PC-9 (cell line): ENCODE data around the gene CRYBB3. TPM values are rescaled to one million over a fixed set of nuclear protein-coding genes. Genes with fewer than 3 reads are reported as not detected.

Source experiments
- BruUV-seq: library from RNA; stranded (reverse); fragments of 400-500 nt; replicated peaks from 2 replicates; lab custom pipeline; 2021; lab: Mats Ljungman, UMichigan
- CTCF ChIA-PET: fragments of 300-600 bp; sonication (Branson Sonifier 250); formaldehyde crosslinking; loops from one replicate; lab custom pipeline; 2022; ENCODE audit warnings: antibody characterized with exemption; lab: Charles Lee
- POLR2A ChIA-PET: fragments of 300-600 bp; sonication (Branson Sonifier 250); formaldehyde crosslinking; loops from one replicate; lab custom pipeline; 2022; ENCODE audit warnings: antibody characterized with exemption; ENCODE audit not compliant: unreplicated experiment; lab: Charles Lee
- DNase-seq, 2 experiments: peaks; one replicate each; pipeline versions ENCODE4 v3.0.0 to v3.0.0-alpha.2; 2015 to 2022; ENCODE audit warnings: mixed read lengths in 1 of 2
- H2AFZ ChIP-seq: fragments of 200-600 bp; sonication (generic); 2 replicates; pipeline ENCODE4 v1.8.1; 2017; ENCODE audit warnings: antibody characterized with exemption
- H3F3A ChIP-seq: fragments of 200-600 bp; sonication (generic); 2 replicates; pipeline ENCODE4 v1.8.1; 2017; ENCODE audit warnings: antibody characterized with exemption, mild to moderate bottlenecking, low read depth; ENCODE audit not compliant: insufficient read depth
- H3K27ac ChIP-seq: fragments of 200-600 bp; sonication (generic); 2 replicates; pipeline ENCODE4 v1.6.1; 2016; ENCODE audit warnings: mixed run types
- H3K27me3 ChIP-seq: fragments of 200-600 bp; sonication (generic); 2 replicates; pipeline ENCODE4 v1.6.1; 2016; ENCODE audit warnings: low read depth, mixed run types; ENCODE audit not compliant: insufficient read depth
- H3K36me3 ChIP-seq: fragments of 200-600 bp; sonication (generic); 2 replicates; pipeline ENCODE4 v1.6.1; 2016; ENCODE audit warnings: low read depth, mixed run types
- H3K4me1 ChIP-seq: fragments of 200-600 bp; sonication (generic); replicated peaks from 2 replicates; pipeline ENCODE4 v1.6.1; 2016; ENCODE audit warnings: mixed run types; ENCODE audit not compliant: insufficient read depth
- H3K4me2 ChIP-seq: fragments of 200-600 bp; sonication (generic); 2 replicates; pipeline ENCODE4 v1.6.1; 2017; ENCODE audit warnings: mixed run types
- H3K4me3 ChIP-seq: fragments of 200-600 bp; sonication (generic); 2 replicates; pipeline ENCODE4 v1.6.1; 2016; ENCODE audit warnings: mixed run types
- H3K79me2 ChIP-seq: fragments of 200-600 bp; sonication (generic); 2 replicates; pipeline ENCODE4 v1.6.1; 2017; ENCODE audit warnings: low read depth, mixed run types
- H3K9me2 ChIP-seq: fragments of 200-600 bp; sonication (generic); 2 replicates; pipeline ENCODE4 v1.8.1; 2017; ENCODE audit warnings: mild to moderate bottlenecking; ENCODE audit not compliant: insufficient read depth
- H3K9me3 ChIP-seq: fragments of 200-600 bp; sonication (generic); 2 replicates; pipeline ENCODE4 v1.8.1; 2016; ENCODE audit warnings: low read depth; ENCODE audit not compliant: insufficient read depth
- H4K20me1 ChIP-seq: fragments of 200-600 bp; sonication (generic); 2 replicates; pipeline ENCODE4 v1.8.1; 2017; ENCODE audit not compliant: insufficient read depth
- EZH2 ChIP-seq: fragments of 200-600 bp; sonication (generic); IDR thresholded peaks from 2 replicates; pipeline ENCODE4 v1.8.0; 2017; ENCODE audit warnings: antibody characterized with exemption, low read depth
- intact Hi-C: fragments of 100-400 bp; cut with micrococcal nuclease; formaldehyde crosslinking; loops from one replicate; pipeline ENCODE4 v1.10.0; 2022; ENCODE audit not compliant: unreplicated experiment
- total RNA-seq: library from RNA; stranded (reverse); gene quantifications from 2 replicates; pipeline ENCODE4 v1.2.3, GENCODE V29; 2021
- TF ChIP-seq, protein P1 (sequence below): fragments of 200-600 bp; sonication (generic); conservative IDR thresholded peaks from 2 replicates; pipeline ENCODE4 v1.6.1; 2017; ENCODE audit warnings: mixed run types, antibody characterized with exemption, mild to moderate bottlenecking, moderate library complexity

CRYBB3 gene
- total RNA-seq, 1 experiment from 2014 or later, result 0.85 TPM

GRCh38 chr22:25182131-25183110 is 17.2 kb upstream of the CRYBB3 start:
- TF ChIP-seq EZH2, result no peak
- TF ChIP-seq, protein P1, sequence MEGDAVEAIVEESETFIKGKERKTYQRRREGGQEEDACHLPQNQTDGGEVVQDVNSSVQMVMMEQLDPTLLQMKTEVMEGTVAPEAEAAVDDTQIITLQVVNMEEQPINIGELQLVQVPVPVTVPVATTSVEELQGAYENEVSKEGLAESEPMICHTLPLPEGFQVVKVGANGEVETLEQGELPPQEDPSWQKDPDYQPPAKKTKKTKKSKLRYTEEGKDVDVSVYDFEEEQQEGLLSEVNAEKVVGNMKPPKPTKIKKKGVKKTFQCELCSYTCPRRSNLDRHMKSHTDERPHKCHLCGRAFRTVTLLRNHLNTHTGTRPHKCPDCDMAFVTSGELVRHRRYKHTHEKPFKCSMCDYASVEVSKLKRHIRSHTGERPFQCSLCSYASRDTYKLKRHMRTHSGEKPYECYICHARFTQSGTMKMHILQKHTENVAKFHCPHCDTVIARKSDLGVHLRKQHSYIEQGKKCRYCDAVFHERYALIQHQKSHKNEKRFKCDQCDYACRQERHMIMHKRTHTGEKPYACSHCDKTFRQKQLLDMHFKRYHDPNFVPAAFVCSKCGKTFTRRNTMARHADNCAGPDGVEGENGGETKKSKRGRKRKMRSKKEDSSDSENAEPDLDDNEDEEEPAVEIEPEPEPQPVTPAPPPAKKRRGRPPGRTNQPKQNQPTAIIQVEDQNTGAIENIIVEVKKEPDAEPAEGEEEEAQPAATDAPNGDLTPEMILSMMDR, result no peak
- Histone ChIP-seq H3K36me3 (peaks cover 6% of the 10 kb centered on the region; the same call in 1 of the 2 replicates), H3K4me1 (no peaks in the 10 kb centered on the region), H2AFZ (no peak overlapping the region), H3K4me3 (no peak overlapping the region), H4K20me1 (no peaks in the 10 kb centered on the region), H3K27ac (no peak overlapping the region), H3F3A (no peaks in the 10 kb centered on the region), H3K79me2 (no peaks in the 10 kb centered on the region), H3K9me3 (no peaks in the 10 kb centered on the region), H3K27me3 (no peaks in the 10 kb centered on the region), H3K4me2 (no peak overlapping the region), H3K9me2 (no peaks in the 10 kb centered on the region)
- intact Hi-C loops, result no loop called here
- ChIA-PET CTCF (no interaction called here), POLR2A (no interaction called here)
- DNase-seq, result no peak
- BruUV-seq, result no TSS peak

- Histone ChIP-seq H3F3A (no peaks in the 10 kb centered on the region), H3K27me3 (no peaks in the 10 kb centered on the region), H3K9me2 (no peaks in the 10 kb centered on the region), H3K4me2 (no peak overlapping the region), H2AFZ (no peak overlapping the region), H3K4me1 (no peaks in the 10 kb centered on the region), H3K27ac (no peak overlapping the region), H3K9me3 (no peaks in the 10 kb centered on the region), H4K20me1 (no peaks in the 10 kb centered on the region), H3K4me3 (no peak overlapping the region), H3K36me3 (peaks cover 6% of the 10 kb centered on the region; the same call in 1 of the 2 replicates), H3K79me2 (no peaks in the 10 kb centered on the region)
- no TSS peak for BruUV-seq
- POLR2A ChIA-PET, result interaction anchor here (0.7 kb wide), 1 partner anchor 216 kb away, joined by 3 read pairs; no protein-coding TSS in a partner anchor
- intact Hi-C loops, result no loop called here
- TF ChIP-seq, protein P1, result no peak
- TF ChIP-seq EZH2, result no peak
- CTCF ChIA-PET, result no interaction called here
- no peak for DNase-seq
Measured at GRCh38 chr22:25183949-25184619, 15.6 kb upstream of the CRYBB3 start.

GRCh38 chr22:25186140-25186539 is 13.5 kb upstream of the CRYBB3 start:
- no peak overlapping the region for H3K4me3 ChIP-seq
- H3K27me3 ChIP-seq, result no peaks in the 10 kb centered on the region
- H2AFZ ChIP-seq, result no peak overlapping the region
- no peak overlapping the region for H3K27ac ChIP-seq
- peaks cover 6% of the 10 kb centered on the region; the same call in 1 of the 2 replicates for H3K36me3 ChIP-seq
- H3K4me1 ChIP-seq, result no peaks in the 10 kb centered on the region
- H3K9me2 ChIP-seq, result no peaks in the 10 kb centered on the region
- no peak overlapping the region for H3K4me2 ChIP-seq
- no peak for DNase-seq
- no peaks in the 10 kb centered on the region for H3F3A ChIP-seq
- intact Hi-C loops, result no loop called here
- H3K9me3 ChIP-seq, result no peaks in the 10 kb centered on the region
- POLR2A ChIA-PET, result no interaction called here
- H3K79me2 ChIP-seq, result no peaks in the 10 kb centered on the region
- no peak for TF ChIP-seq EZH2
- TF ChIP-seq, protein P1, result no peak
- CTCF ChIA-PET, result interaction anchor here (0.6 kb wide), 1 partner anchor 8 kb away, joined by 4 read pairs; no protein-coding TSS in a partner anchor
- no TSS peak for BruUV-seq
- H4K20me1 ChIP-seq, result no peaks in the 10 kb centered on the region
